Measurements from ENCODE around the gene RAB40B. TPM values are rescaled to one million over a fixed set of nuclear protein-coding genes. Genes with fewer than 3 reads are reported as not detected.
A peak's percentile ranks its signal among the peaks of the same experiment; 100 is the strongest.

RAB40B gene
- total RNA-seq, 2 experiments from 2014 or later = 1.3 to 2.2 TPM

- CTCF ChIA-PET = interaction anchor here (1.2 kb wide), 1 partner anchor 10 kb away, joined by 4 read pairs; no protein-coding TSS in a partner anchor
- DNase-seq (no peak), ATAC-seq (no peak)
- Mint-ChIP-seq H3K4me1 (ENCODE audit: low read depth) (no peaks in the 10 kb centered on the region), H3K36me3 (ENCODE audit: low read depth) (peaks cover 59% of the 10 kb centered on the region), H3K27me3 (ENCODE audit: low read depth) (no peaks in the 10 kb centered on the region), H3K27ac (no peak overlapping the region), H3K4me3 (no peak overlapping the region), H3K9me3 (ENCODE audit: insufficient read depth) (peaks cover 8% of the 10 kb centered on the region)
- POLR2A ChIA-PET = no interaction called here
These were observed 31.2 kb upstream of the RAB40B start for GRCh38 chr17:82729479-82730260.

GRCh38 chr17:82726427-82726826 lies 27.9 kb upstream of the RAB40B start:
- ATAC-seq = no peak

GRCh38 chr17:82723169-82723807 lies 24.8 kb upstream of the RAB40B start:
- no peak overlapping the region for H3K4me3 Mint-ChIP-seq
- no peak for ATAC-seq

More at GRCh38 chr17:82726427-82726826, 27.9 kb upstream of the RAB40B start:
- H3K27me3 Mint-ChIP-seq (ENCODE audit: low read depth) = no peaks in the 10 kb centered on the region
- no peaks in the 10 kb centered on the region for H3K4me1 Mint-ChIP-seq (ENCODE audit: low read depth)
- no peak overlapping the region for H3K27ac Mint-ChIP-seq
- CTCF ChIA-PET = no interaction called here
- H3K36me3 Mint-ChIP-seq (ENCODE audit: low read depth) = peaks cover 43% of the 10 kb centered on the region
- no peak overlapping the region for H3K4me3 Mint-ChIP-seq
- no peaks in the 10 kb centered on the region for H3K9me3 Mint-ChIP-seq (ENCODE audit: insufficient read depth)
- POLR2A ChIA-PET = no interaction called here
- DNase-seq = no peak

GRCh38 chr17:82722341-82723013 lies 24.0 kb upstream of the RAB40B start:
- CTCF ChIA-PET = no interaction called here
- Mint-ChIP-seq H3K27me3 (ENCODE audit: low read depth) (no peaks in the 10 kb centered on the region), H3K36me3 (ENCODE audit: low read depth) (peaks cover 43% of the 10 kb centered on the region), H3K4me3 (no peak overlapping the region), H3K9me3 (ENCODE audit: insufficient read depth) (no peaks in the 10 kb centered on the region), H3K27ac (no peak overlapping the region), H3K4me1 (ENCODE audit: low read depth) (peaks cover 13% of the 10 kb centered on the region)
- POLR2A ChIA-PET = interaction anchor here (0.6 kb wide), 2 partner anchors 257 to 270 kb away, joined by 3 read pairs; no protein-coding TSS in a partner anchor
- ATAC-seq (no peak), DNase-seq (no peak)

More at GRCh38 chr17:82723169-82723807, 24.8 kb upstream of the RAB40B start:
- Mint-ChIP-seq H3K36me3 (ENCODE audit: low read depth) (peaks cover 45% of the 10 kb centered on the region), H3K27me3 (ENCODE audit: low read depth) (no peaks in the 10 kb centered on the region), H3K27ac (no peak overlapping the region), H3K4me1 (ENCODE audit: low read depth) (peaks cover 5% of the 10 kb centered on the region), H3K9me3 (ENCODE audit: insufficient read depth) (no peaks in the 10 kb centered on the region)
- DNase-seq = no peak
- ChIA-PET CTCF (no interaction called here), POLR2A (no interaction called here)

- DNase-seq (no peak), ATAC-seq (no peak)
- peaks cover 24% of the 10 kb centered on the region for H3K4me1 Mint-ChIP-seq (ENCODE audit: low read depth)
- H3K27me3 Mint-ChIP-seq (ENCODE audit: low read depth) = no peaks in the 10 kb centered on the region
- ChIA-PET POLR2A (no interaction called here), CTCF (interaction anchor here (1.7 kb wide), 1 partner anchor 9 kb away, joined by 4 read pairs; no protein-coding TSS in a partner anchor)
- no peak overlapping the region for H3K4me3 Mint-ChIP-seq
- no peak overlapping the region for H3K27ac Mint-ChIP-seq
- H3K9me3 Mint-ChIP-seq (ENCODE audit: insufficient read depth) = no peaks in the 10 kb centered on the region
- H3K36me3 Mint-ChIP-seq (ENCODE audit: low read depth) = peaks cover 35% of the 10 kb centered on the region
These were observed 21.7 kb upstream of the RAB40B start for GRCh38 chr17:82720204-82720603.

GRCh38 chr17:82718986-82719685 lies 20.6 kb upstream of the RAB40B start:
- Mint-ChIP-seq H3K36me3 (ENCODE audit: low read depth) (peaks cover 35% of the 10 kb centered on the region), H3K4me1 (ENCODE audit: low read depth) (peaks cover 24% of the 10 kb centered on the region), H3K27ac (no peak overlapping the region), H3K27me3 (ENCODE audit: low read depth) (no peaks in the 10 kb centered on the region), H3K9me3 (ENCODE audit: insufficient read depth) (no peaks in the 10 kb centered on the region), H3K4me3 (no peak overlapping the region)
- DNase-seq = no peak
- POLR2A ChIA-PET = no interaction called here
- CTCF ChIA-PET = interaction anchor here (1.7 kb wide), 1 partner anchor 10 kb away, joined by 4 read pairs; no protein-coding TSS in a partner anchor
- ATAC-seq = no peak

- CTCF ChIA-PET = interaction anchor here (0.6 to 1.1 kb wide), 2 partner anchors 48 to 193 kb away, joined by 3 read pairs; no protein-coding TSS in a partner anchor
- POLR2A ChIA-PET = interaction anchor here (1.0 to 1.1 kb wide), 2 partner anchors 12 to 27 kb away, joined by 3 read pairs; no protein-coding TSS in a partner anchor
- Mint-ChIP-seq H3K4me1 (ENCODE audit: low read depth) (peaks cover 26% of the 10 kb centered on the region), H3K9me3 (ENCODE audit: insufficient read depth) (no peaks in the 10 kb centered on the region), H3K36me3 (ENCODE audit: low read depth) (peaks cover 19% of the 10 kb centered on the region), H3K27me3 (ENCODE audit: low read depth) (no peaks in the 10 kb centered on the region), H3K27ac (peak within 1 kb of the TSS; percentile 97), H3K4me3 (peak within 1 kb of the TSS; percentile 98)
- DNase-seq = peak; percentile 92
- peak; percentile 93 for ATAC-seq
These were observed 17.9 kb upstream of the RAB40B start, which contains the start of gene FN3KRP for GRCh38 chr17:82716203-82717010. Gene FN3KRP (plus strand): TSS chr17:82716706. CDS start chr17:82716756, 50 bp downstream.

GRCh38 chr17:82713071-82713723 lies 14.7 kb upstream of the RAB40B start:
- Mint-ChIP-seq H3K9me3 (ENCODE audit: insufficient read depth) (no peaks in the 10 kb centered on the region), H3K27me3 (ENCODE audit: low read depth) (no peaks in the 10 kb centered on the region), H3K4me3 (no peak overlapping the region), H3K36me3 (ENCODE audit: low read depth) (peaks cover 6% of the 10 kb centered on the region), H3K4me1 (ENCODE audit: low read depth) (peaks cover 20% of the 10 kb centered on the region), H3K27ac (no peak overlapping the region)
- ATAC-seq (no peak), DNase-seq (no peak)
- CTCF ChIA-PET = no interaction called here
- POLR2A ChIA-PET = interaction anchor here (1.3 kb wide), 1 partner anchor 44 kb away, joined by 3 read pairs; no protein-coding TSS in a partner anchor

GRCh38 chr17:82710499-82711232 lies 12.2 kb upstream of the RAB40B start:
- CTCF ChIA-PET = no interaction called here
- DNase-seq = no peak
- no peak overlapping the region for H3K4me3 Mint-ChIP-seq
- H3K27me3 Mint-ChIP-seq (ENCODE audit: low read depth) = no peaks in the 10 kb centered on the region
- POLR2A ChIA-PET = no interaction called here
- no peaks in the 10 kb centered on the region for H3K9me3 Mint-ChIP-seq (ENCODE audit: insufficient read depth)
- no peak for ATAC-seq
- H3K27ac Mint-ChIP-seq = no peak overlapping the region
- H3K36me3 Mint-ChIP-seq (ENCODE audit: low read depth) = no peaks in the 10 kb centered on the region
- H3K4me1 Mint-ChIP-seq (ENCODE audit: low read depth) = peaks cover 2% of the 10 kb centered on the region
